GM18907 (cell line): Measurements from ENCODE around the gene SMIM7.

ENCODE experiments used
- ATAC-seq: cut with Tn5 transposase; IDR thresholded peaks from one replicate; pipeline ENCODE4 v1.9.1; 2021; ENCODE audit warnings: mild to moderate bottlenecking, moderate library complexity; ENCODE audit not compliant: unreplicated experiment

The SMIM7 gene

GRCh38 chr19:16598848-16599247 is 61.1 kb downstream of the SMIM7 start:
- no peak for ATAC-seq

DNA sequence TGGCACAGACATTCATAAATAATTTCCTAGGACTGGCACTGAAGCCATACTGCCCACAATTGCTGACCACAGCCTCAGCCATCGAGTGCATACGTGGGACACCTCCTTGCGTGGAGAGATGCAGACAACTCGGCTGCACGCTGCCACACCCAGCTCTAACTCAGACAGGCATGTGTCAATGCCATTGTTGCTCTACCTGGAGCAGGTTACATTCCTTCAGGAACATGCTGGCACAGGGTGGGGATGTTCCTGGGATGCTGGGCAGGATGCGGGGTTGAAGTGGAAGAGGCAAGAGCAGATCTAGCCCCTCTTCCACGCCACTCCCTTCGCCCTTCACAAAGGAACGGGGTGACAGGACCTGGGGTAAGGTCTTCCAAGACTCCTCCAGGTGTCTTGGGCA is 63.5 kb downstream of the SMIM7 start:
- no peak for ATAC-seq
